GM19240 (cell line): ENCODE measurements around the gene CAPN5.

Source experiments
- DNase-seq: peaks from one replicate; pipeline ENCODE4 v3.0.0; 2011; ENCODE audit warnings: low spot score; ENCODE audit not compliant: insufficient read length

Gene CAPN5

DNA sequence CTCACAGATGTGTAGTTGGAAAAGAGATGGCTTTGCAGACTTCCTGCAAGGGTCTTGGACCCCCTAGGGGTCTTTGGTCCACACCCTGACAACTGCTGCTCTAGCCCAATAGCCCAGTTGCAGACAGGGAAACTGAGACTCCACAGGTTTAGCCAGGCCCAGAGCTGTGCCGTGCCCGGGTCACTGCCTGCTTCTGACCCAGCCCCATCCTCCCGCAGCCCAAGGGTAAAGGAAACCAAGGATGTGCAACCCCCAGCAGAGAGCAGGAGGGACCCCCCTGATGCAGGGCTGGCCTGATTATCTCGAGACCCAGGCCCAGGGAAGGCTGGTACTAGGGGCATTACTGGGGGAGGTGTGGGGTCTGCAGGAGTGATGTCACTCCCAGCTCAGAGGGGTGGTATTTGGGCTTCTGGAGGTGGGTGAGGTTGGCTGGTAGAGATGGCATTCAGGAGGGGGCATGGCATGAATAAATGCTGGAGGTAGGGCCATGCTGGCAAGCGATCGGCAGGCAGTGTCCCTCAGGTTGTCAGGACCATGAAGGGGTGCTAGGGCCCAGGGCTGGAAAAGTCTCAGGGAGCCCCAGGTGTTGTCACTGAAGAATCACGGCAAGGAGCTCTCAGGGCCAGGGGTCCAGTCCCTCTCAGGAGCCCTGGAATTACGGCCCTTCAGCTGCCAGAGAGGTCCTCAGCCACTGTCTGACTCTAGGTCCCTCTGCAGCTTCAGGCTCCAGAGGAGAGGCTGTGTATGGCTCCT lies 82.4 kb downstream of the CAPN5 start:
- DNase-seq = no peak

DNA sequence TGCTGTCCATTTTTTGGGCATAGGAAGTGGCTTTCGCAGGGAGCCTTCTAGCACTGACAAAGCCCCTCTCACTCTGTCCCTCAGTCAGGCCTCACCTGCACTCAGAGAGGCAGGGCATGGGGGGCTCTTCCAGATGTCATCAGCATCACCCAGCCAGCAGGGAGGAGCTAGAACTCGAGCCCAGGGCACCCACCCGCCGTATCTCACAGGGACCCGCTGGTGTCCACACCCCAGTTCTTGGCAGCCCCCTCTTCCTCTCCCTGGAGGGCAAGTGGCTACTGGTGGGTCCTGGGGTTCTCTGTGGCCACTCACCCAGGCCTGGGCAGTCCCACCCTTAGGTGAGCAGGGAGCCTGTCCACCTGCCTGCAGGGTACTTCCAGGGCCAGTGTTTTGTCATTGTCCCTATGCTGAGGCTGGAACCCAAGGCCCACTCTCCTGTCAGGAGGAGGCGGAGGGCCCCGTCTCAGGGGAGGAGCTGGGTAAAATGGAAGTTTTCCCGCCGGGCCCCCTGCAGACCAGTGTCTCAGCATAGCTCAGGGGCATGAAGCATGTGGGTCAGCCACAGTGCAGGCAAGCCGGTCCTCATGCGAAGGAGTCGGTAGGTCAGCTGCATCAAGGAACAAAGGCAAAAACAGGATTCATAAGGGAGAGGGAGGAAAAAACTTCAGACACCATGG lies 83.1 kb downstream of the CAPN5 start:
- no peak for DNase-seq

GRCh38 chr11:77150836-77151235 lies 84.1 kb downstream of the CAPN5 start:
- DNase-seq = no peak

GRCh38 chr11:77151804-77152509 lies 85.2 kb downstream of the CAPN5 start:
- no peak for DNase-seq

GRCh38 chr11:77152846-77153245 lies 86.1 kb downstream of the CAPN5 start:
- no peak for DNase-seq

GRCh38 chr11:77153276-77154185 lies 86.8 kb downstream of the CAPN5 start:
- DNase-seq = no peak

DNA sequence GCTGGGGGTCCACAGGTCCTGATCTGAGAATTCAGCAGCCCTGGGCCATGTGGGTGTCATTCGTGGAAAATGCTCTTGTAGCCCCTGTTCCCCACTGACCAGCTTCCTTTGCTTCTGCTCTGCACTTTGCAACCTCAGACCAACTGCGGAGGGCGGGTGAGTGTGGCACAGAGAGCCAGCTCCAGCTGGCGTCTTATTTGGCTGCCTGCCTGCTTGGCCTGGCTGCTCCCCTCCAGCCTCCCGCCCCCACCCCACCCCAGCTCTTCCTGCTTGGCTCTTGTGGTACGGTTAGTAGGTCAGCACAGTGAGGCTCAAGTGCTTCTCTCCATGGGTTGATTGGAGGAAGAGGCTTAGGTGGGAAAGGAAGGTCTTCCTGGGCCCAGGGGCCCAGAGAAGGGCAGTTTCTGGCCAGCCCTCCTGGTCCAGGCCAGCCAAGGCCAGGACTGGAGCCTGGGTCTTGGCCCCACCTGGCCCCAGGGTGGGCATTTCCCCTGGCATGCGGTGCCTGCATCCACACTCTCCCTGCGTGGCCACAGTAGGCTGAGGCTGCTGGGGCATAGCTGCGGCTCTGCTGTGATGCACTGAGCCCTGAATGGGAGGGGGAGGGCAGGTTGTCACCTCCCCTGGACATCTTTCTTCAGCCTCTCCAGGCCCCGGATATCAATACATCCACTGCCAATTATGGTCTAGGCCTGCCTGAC lies 87.8 kb downstream of the CAPN5 start:
- DNase-seq = no peak

- DNase-seq = no peak
These were observed 88.3 kb downstream of the CAPN5 start for GRCh38 chr11:77155082-77155475.

- DNase-seq = no peak
These were observed 88.9 kb downstream of the CAPN5 start for GRCh38 chr11:77155556-77156130.

DNA sequence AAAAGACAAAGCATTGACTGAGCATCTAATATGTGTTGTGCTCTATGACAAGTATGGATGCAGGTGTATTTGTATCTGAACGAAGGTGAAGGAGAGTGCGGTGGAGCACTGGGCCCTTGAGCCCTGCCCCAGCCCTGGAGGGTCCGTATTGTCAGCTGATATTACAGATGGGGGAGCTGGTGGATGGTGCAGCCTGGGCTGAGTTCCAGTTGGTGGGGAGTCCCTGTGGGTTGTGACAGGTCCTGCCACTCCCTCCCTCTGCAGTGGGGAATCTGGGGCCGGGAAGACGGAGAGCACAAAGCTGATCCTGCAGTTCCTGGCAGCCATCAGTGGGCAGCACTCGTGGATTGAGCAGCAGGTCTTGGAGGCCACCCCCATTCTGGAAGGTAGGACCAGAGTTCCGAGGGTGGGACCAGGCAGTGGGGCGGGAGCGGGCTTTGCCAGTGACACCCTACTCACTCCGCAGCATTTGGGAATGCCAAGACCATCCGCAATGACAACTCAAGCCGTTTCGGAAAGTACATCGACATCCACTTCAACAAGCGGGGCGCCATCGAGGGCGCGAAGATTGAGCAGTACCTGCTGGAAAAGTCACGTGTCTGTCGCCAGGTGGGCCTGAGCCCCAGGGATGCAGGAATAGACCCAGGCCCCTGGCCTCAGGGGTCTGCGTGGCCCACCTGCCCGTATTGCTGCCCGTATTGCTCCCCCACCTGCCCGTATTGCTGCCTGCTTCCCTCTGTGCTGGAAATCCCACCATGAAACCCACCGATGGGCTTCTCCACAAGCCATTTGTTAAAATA lies 89.8 kb downstream of the CAPN5 start:
- DNase-seq = no peak

- DNase-seq = no peak
These were observed 91.4 kb downstream of the CAPN5 start for GRCh38 chr11:77158041-77158695.

- DNase-seq = no peak
These were observed 92.6 kb downstream of the CAPN5 start for GRCh38 chr11:77159219-77159936.

- no peak for DNase-seq
These were observed 93.2 kb downstream of the CAPN5 start for GRCh38 chr11:77159937-77160495.

DNA sequence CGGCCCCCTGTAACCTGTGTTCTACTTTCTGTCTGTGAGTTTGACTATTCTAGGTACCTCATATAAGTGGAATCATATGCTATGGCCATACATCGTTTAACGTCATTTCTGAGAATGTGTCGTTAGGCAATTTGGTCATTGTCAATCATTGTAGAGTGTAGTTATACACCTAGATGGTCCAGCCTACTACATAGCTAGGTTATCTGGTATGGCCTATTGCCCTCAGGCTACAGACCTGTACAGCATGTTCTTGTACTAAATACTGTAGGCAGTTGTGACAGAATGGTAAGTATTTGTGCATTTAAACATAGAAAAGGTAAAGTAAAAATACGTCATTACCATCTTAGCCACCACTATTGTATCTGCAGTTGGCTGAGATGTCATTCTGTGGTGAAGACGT lies 96.5 kb downstream of the CAPN5 start:
- DNase-seq = no peak

- no peak for DNase-seq
These were observed 98.3 kb downstream of the CAPN5 start for GRCh38 chr11:77165066-77165465.

GRCh38 chr11:77166021-77166420 lies 99.2 kb downstream of the CAPN5 start:
- DNase-seq = no peak

DNA sequence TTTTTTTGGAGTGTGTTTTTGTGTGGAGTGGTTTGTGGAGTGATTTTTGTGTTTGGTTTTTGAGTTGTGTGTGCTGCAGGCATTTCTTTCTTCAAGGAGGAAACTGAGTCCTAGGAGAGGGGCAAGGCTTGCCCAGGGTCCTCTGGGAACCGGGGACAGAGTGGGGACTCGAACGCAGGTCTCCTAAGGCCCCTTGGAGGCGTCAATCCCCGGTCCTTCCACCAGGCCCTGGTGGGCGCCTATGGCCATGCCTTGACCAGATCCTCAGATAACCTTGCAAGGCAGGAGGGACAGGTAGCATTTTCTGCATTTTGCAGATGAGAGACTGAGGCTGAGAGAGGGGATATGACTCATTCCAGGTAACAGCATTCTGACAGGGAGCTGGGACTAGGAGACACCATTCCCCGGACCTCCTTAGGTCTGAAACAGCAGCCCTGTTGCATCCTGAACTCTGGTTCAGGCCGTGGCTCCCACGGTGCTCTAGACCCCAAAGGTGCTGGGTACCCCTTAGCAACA lies 100.4 kb downstream of the CAPN5 start:
- no peak for DNase-seq

- no peak for DNase-seq
These were observed 101.0 kb downstream of the CAPN5 start for GRCh38 chr11:77167791-77168190.
